GM19025 (cell line): ENCODE measurements around the gene ZNF226.
"Not testable (repeated sequence)": the region's sequence is repeated elsewhere in the genome, so short reads cannot be mapped to it uniquely, and the experiment has no call there.

Experiments
- ATAC-seq: cut with Tn5 transposase; IDR thresholded peaks from one replicate; pipeline ENCODE4 v1.9.1; 2021; ENCODE audit warnings: mild to moderate bottlenecking, low read depth, moderate library complexity; ENCODE audit not compliant: unreplicated experiment

ZNF226 gene

DNA sequence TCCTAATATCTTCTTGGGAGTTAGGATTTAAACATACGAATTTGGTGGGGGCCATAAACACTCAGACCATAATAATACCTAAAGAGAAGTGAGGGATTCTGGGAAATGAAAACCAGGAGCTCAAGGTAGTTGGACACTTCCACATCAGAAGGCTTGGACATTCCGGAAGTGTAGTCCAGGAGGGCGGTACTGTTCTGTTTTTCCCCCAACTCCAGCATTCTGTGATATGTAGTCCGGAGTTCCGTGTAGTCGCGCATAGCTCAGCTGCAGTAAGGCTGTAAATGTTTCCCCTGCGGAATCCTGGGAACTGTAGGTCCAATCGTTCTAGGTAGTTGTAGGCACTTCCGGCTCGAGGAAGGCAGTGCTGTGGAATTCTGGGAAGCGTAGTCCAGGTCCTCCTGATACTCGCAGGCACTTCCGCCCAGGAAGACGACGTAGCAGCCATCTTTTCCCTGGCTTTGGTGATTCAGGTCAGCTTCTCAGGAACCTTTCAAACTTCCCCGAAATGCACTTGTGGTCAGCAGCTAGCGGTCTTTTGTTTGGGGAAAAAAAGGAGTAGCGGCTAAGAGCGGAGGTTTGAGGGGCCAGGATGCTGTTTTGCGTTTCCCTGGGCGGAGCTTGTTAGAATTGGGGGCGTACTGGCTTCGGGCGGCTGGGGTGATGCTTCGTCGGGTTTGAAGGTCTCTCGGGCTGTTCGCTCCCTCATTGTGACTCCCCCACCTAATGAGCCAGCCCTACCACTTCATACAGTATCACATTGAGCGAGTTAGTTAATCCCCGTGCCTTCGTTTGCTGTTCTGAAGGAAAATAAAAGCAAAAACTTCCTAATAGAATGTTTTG, at the start of gene ZNF226:
TSS of gene ZNF226 (plus strand) at position 428 of the 840 bp plus-strand sequence. CDS start 4,981 bp downstream, outside the sequence.
- ATAC-seq = peak; percentile 84

DNA sequence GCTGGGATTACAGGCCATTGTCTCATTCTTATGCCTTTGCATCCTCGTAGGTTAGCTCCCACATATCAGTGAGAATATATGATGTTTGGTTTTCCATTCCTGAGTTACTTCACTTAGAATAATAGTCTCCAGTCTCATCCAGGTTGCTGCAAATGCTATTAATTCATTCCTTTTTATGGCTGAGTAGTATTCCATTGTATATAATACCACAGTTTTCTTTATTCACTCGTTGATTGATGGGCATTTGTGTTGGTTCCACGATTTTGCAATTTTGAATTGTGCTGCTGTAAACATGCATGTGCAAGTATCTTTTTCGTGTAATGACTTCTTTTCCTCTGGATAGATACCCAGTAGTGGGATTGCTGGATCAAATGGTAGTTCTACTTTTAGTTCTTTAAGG, 43.7 kb upstream of the ZNF226 start:
- not testable (repeated sequence) for ATAC-seq

DNA sequence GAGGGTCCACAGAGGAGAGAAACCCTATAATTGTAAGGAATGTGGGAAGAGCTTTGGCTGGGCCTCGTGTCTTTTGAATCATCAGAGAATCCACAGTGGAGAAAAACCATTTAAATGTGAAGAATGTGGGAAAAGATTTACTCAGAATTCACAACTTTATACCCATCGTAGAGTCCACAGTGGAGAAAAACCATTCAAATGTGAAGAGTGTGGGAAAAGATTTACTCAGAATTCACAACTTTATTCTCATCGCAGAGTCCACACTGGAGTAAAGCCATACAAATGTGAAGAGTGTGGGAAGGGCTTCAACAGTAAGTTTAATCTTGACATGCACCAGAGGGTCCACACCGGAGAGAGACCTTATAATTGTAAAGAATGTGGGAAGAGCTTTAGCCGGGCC, 32.9 kb upstream of the ZNF226 start:
- no peak for ATAC-seq

DNA sequence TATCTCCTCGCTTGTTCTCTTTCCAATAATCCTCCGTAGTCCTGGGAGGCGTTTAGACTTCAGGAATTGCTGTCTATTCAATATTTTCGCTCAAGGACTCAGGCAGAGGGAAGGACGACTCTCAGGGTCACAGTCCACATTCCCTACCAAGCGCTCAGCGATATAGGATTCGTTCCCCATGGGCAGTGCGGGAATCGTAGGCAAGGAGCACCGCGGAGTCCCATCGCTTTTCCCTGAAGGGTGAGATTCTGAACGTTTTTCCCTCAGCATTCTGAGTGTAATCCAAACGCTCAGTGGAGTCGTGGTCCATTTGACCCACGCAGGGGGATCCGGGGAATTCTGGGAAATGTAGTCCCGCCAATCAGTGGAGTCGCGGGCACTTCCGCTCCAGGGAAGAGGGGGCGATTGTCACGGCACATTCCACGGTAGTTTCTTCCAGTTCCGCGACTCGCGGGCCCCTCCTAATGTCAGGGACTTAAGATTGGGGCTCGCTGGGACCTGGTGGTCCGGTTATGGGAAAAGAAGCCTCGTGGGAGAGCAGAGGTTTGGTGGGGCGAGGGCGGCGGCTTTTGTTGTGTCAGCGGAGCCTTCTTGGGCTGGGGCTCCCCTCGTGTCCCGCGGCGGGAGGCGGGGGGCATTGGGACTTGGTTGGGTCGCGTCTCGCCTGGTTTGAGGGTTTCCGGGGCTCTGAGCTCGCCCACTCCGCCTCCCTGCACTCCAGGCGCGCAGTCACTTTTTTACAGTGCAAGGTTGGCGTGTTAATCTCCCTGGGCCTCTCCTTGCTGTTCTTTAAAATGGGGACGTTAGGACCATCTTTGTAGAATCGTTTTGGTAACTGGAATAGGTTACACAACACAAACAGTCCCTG, 23.5 kb upstream of the ZNF226 start, which contains the start of gene ZNF234:
TSS of gene ZNF234 (plus strand) at position 364 of the 868 bp plus-strand sequence. CDS start 3,079 bp downstream, outside the sequence.
- ATAC-seq = no peak

DNA sequence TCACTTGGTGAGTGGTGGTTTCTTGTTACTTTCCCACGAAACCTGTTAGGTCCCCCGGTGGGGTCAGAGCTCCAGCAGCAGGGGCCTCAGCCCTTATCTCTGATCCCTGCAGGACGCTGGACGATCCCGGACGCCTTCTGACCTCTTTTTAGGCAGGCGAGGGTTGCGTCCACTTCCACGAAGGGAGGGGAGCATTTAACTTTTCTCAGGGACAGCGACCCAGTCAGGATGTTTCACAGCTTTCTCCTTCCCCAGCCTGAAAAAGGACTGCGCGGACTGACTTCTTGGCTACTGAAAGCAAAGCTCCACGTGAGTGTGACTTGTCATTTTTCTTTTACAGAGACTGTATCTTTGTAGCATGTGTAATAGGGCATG, 22.9 kb upstream of the ZNF226 start:
- ATAC-seq = no peak

DNA sequence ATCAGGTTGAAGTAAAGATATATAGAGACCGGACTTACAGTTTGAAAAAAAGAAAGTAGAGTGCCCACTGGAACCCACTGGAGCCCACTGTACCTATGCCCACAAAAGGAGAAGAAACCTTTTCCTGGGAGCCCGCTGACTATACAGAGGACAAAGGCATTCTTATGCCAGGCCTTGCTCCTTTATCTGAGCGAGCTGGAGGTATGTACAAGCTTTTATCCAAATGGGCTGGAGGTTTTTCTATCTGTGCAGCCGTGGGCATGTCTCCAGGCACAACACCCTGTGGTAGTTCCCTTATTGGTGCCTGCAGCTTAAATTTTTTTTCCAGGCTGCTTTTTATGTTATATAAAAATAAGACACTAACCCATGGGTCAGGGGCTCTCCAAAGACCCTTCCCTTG, 15.1 kb upstream of the ZNF226 start:
- no peak for ATAC-seq

DNA sequence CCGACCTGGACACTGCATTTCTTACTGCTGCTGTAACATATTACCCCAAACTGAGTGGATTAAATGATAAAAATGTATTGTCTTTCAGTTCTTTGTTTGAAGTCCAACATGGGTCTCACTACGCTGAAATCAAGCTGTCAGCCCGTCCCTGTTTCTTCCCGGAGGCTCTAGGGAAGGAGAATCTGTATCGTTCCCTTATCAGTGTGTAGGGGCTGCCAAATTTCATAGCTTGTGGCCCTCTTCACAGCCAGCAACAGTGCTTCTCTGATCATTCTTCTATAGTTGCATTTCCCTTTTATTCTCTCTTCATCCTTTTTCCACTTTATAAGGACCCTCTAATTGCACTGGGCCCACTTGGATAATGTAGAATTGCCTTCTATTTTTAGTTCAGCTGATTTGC, 13.4 kb upstream of the ZNF226 start:
- ATAC-seq = no peak

DNA sequence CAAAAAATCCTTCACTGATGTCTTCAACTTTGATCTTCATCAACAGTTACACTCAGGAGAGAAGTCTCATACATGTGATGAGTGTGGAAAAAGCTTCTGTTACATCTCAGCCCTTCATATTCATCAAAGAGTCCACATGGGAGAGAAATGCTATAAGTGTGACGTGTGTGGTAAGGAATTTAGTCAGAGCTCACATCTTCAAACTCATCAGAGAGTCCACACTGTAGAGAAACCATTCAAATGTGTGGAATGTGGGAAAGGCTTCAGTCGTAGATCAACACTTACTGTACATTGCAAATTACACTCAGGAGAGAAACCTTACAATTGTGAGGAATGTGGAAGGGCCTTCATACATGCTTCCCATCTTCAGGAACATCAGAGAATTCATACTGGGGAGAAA, 8.4 kb upstream of the ZNF226 start:
- no peak for ATAC-seq

DNA sequence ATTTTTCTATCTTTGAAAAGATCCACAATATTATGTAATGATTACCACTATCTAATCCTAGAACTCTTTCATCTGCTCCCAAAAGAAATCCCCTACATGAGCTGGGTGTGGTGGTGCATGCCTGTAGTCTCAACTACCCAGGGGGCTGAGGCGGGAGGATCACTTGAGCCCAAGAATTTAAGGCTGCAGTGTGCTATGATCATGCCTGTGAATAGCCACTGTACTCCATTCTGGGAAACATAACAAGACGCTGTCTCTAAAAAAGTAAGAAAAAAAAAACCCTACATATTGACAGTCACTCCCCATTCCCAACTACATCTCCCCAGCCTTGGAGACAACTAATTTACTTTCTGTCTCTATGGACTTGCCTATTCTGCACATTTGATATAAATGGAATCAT, 1.1 kb upstream of the ZNF226 start:
- ATAC-seq = no peak

DNA sequence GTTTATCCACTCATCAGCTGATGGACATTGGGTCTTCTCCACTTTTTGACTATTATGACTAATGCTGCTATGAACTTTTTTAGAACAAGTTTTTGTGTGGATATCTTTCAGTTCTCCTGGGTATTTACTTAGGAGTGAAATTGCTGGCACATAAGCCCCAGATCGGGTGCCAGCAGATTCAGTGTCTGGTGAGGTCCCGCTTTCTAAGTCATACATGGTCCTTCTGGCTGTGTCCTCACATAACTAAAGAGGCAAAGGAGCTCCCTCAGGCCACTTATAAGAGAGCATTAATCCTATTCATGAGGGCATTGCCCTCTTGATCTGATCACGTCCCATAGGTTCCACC, 600 bp upstream of the ZNF226 start:
- ATAC-seq = peak; percentile 10

DNA sequence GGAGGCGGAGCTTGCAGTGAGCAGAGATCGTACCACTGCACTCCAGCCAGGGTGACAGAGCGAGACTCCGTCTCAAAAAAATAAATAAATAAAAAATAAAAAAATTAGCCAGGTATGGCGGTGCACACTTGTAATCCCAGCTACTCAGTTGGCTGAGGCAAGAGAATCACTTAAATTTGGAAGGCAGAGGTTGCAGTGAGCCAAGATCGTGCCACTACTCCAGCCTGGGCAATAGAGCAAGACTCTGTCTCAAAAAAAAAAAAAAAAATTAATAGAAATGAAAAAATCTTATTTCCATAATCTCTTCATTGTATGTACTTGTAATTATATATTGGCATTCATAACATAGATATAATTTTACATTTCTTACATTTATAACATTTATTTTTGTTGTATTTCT, 5.8 kb downstream of the ZNF226 start:
- ATAC-seq = not testable (repeated sequence)

DNA sequence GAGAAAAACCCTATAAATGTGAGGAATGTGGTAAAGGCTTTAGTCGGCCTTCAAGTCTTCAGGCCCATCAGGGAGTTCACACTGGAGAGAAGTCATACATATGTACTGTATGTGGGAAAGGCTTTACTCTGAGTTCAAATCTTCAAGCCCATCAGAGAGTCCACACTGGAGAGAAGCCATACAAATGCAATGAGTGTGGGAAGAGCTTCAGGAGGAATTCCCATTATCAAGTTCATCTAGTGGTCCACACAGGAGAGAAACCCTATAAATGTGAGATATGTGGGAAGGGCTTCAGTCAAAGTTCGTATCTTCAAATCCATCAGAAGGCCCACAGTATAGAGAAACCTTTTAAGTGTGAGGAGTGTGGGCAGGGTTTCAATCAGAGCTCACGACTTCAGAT, 11.7 kb downstream of the ZNF226 start:
- ATAC-seq = no peak

DNA sequence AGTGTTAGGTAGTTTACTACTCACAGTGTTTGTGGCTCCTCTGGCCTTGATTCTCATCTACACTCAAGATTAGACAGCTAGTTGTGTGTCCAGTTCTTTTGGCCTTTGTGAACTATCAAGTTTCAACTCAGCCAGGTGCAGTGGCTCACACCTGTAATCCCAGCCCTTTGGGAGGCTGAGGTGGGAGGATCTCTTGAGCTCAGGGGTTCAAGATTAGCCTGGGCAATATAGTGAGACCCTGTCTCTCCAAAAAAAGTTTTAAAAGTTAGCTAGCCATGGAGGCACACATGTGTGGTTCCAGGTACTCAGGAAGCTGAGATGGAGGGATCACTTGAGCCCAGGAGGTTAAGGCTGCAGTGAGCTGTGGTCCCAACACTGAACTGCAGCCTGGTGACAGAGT, 16.1 kb downstream of the ZNF226 start:
- no peak for ATAC-seq

DNA sequence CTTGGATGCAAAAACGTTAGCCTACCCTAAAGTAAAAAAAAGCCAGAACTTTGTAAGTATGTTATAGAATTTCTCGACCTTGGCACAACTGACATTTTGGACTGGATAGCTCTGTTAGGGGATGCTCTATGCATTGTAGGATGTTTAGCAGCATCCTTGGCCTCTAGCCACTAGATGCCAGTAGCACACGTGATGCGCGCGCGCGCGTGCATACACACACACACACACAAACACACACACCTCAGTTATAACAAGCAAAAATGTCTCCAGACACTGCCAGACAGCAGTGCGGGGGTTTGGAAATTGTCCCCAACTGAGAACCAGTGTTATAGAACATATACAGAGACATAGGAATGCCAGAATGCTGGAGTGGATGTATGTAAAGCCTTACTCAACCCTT, 17.2 kb downstream of the ZNF226 start:
- no peak for ATAC-seq

DNA sequence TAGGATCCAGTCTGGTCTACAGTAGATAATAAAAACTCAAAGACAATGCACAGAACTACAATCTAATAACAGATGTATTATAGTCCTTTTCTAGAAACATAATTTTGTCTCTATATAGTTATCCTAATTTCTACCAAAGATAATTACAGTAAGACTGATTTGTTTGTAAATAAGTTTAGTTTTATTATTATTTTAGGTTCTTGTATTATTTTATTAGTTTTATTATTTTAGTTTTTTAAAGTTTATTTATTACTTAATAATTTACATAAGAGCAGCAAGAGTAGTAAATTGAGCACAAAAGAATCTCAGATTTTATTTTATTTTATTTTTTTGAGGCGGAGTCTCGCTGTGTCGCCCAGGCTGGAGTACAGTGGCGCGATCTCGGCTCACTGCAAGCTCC, 25.1 kb downstream of the ZNF226 start:
- no peak for ATAC-seq

DNA sequence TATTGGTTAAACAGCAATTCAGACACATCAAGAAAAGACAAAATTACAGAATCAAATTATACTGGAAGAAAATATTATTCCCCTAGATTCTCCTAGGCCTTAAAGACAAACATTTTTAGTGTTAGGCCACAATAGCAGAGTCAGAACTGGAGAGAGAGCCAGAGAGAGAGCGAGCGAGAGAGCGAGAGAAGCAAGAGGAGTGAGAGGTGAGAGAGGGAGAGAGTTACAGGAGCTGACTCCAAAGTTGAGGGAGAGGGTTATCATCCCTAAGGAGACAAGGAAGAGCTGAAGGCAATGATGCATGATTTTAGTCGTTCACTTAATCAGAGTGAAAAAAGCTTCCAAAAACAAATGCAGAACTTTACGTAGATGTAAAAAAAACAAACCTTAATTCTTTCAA, 27.2 kb downstream of the ZNF226 start:
- no peak for ATAC-seq

DNA sequence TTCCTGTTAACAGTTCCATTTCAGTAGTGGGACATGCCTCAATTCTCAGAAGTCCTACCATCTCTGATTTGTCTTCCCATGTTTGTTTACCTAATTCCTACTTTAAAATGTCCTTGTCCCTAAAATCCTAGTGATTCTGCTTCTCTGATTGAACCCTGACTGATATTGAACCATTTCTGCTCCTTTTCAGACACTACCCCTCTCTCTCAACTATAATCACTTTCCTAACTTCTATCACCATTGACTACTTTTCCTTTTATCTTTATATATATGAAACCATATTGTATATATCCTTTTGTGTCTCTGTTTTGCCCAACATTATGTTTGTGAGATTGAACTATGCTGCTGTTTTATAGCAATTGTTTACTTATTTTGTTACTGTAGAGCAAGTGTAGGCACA, 31.9 kb downstream of the ZNF226 start:
- no peak for ATAC-seq

DNA sequence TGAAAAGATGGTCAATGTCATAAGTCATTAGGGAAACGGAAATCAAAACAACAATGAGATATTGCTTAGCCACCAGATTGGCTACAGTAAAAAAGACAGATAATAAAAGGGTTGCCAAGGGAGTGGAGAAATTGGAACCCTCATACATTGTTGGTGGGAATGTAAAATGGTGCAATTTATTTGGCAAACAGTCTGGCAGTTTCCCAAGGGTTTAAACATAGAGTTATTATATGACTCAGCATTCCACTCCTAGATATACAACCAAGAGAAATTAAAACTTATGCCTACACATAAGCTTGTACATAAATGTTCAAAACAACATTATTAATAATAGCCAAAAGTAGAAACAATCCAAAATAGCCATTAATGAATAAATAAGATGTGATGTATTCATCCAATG, 37.6 kb downstream of the ZNF226 start:
- ATAC-seq = no peak

DNA sequence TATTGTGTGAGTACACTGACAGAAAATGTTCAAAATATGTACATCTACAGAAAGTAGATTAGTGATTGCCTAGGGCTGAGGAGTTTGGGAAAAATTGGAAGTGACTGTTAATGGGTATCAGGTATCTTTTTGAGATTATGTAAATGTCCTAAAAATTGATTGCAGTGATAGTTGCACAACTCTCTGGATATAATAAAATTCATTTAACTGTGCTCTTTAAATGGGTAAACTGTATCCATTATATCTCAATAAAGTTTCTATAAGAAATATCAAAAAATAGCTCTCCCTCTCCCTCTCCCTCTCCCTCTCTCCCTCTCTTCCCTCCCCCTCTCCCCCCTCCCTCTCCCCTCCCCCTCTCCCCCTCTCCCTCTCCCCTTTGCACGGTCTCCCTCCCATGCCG, 38.1 kb downstream of the ZNF226 start:
- no peak for ATAC-seq

DNA sequence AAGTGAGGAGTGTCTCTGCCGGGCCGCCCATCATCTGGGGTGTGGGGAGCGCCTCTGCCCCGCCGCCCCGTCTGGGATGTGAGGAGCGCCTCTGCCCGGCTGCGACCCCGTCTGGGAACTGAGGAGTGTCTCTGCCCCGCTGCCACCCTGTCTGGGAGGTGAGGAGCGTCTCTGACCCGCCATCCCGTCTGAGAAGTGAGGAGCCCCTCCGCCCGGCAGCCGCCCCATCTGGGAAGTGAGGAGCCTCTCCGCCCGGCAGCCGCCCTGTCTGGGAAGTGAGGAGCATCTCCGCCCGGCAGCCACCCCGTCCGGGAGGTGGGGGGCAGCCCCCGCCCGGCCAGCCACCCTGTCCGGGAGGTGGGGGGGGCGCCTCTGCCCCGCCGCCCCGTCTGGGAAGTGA, 39.0 kb downstream of the ZNF226 start:
- ATAC-seq = not testable (repeated sequence)

DNA sequence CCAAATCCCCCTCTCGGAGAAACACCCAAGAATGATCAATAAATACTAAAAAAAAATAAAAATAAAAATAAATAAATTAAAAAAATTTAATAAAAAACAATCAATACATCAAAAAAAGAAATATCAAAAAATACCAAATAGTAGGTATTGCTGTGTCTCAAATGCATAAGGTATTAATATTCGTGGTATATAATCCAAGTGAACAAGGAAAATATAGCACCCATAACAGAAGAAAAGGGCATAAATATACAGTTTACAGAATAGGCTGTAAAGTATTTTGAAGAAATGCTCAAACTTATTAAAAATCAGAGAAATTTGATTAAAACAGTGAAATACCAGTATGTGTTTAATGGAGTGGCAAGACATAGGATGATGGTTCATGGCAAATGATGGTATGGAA, 39.9 kb downstream of the ZNF226 start:
- no peak for ATAC-seq
